ENCODE measurements around the gene CNKSR3.

CNKSR3 gene

GRCh38 chr6:154478021-154478700 lies 32.3 kb downstream of the CNKSR3 start:
- no peak for DNase-seq

- DNase-seq: no peak
These were observed 34.0 kb downstream of the CNKSR3 start for GRCh38 chr6:154476494-154476893.

- DNase-seq: no peak
These were observed 35.6 kb downstream of the CNKSR3 start for GRCh38 chr6:154474648-154475428.

GRCh38 chr6:154473324-154473723 lies 37.2 kb downstream of the CNKSR3 start:
- no peak for DNase-seq

DNA sequence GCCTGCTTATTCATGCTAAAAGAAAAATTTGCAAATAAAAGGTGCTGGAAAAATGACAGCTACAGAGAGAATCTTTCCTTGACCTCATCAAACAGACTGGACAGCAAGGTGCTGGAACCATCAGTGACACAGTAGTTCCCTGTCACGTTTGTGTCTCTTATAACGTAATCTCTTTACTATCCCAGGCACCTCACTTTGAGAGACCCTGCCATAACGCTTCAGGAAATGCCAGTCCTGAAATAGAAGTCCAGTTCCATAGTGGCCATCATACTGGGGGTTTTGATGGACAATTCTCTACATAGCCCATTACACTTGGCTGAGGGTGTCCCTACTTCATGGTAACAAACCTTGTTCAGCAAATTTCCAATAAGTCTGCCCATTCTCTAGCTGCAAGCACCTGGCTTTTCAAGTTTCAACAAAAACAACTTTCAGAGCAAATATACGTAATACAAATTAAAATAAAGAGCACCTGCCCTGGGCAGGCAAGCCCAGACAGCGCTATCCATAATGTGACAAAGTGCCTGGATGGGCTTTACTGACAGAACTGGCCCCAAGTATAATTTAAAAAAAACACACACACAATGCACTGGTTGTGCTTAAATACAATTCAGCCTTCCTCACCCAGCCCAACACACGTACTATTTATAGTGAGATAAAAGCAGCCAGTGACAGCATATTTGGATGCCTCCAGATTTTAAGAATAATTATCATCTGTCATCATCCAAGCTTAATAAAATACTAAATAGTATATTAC lies 38.7 kb downstream of the CNKSR3 start:
- no peak for DNase-seq

DNA sequence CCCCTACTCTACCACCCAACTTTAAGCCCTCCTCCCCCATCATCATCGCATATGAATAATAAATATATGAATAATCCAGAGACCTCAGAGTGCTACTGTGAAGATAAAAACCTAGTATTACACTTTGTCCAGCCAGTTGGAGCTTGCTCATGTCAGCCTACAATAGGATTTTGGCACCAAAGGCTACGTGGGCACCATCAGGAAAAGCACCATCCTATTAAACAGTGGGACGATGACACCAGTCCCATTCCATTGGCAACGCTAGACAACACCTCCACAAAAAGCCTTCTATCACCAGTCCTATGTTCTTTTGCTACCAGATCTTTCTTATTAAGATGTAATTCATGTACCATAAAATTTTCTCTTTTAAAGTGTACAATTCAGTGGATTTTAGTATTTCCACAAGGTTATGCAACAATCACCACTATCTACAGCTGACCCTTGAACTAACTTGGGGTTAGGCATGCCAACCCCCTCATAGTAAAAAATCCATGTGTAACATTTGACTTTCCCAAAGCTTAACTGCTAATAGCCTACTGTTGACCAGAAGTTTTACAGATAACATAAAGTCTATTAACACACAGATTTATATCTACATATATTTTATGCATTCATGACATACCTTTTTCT lies 41.1 kb downstream of the CNKSR3 start:
- no peak for DNase-seq

GRCh38 chr6:154468760-154469159 lies 41.7 kb downstream of the CNKSR3 start:
- DNase-seq: no peak

- DNase-seq: no peak
These were observed 43.4 kb downstream of the CNKSR3 start for GRCh38 chr6:154466971-154467679.

DNA sequence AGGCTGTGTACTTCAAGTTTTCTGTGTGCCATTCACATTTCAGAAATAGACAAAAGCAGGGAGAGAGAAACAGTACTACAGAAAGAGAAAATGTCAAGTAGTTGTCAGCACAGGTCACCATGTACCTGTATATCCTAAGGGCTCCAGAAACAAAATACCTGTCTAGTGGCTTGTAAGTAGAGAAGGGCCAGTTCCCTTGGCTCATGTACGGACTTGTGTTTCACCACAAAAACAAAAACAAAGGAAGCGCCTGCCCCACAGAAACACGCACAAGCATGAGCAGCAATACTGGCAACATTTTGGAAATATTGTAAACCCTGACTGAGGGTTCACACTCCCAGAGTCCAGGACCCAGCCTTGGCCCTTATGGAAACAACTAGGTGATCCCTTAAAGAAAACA lies 44.3 kb downstream of the CNKSR3 start:
- no peak for DNase-seq

GRCh38 chr6:154463573-154464419 lies 46.7 kb downstream of the CNKSR3 start:
- DNase-seq: no peak

- no peak for DNase-seq
These were observed 48.1 kb downstream of the CNKSR3 start for GRCh38 chr6:154462425-154462824.

- DNase-seq: no peak
These were observed 49.1 kb downstream of the CNKSR3 start for GRCh38 chr6:154461348-154461747.

DNA sequence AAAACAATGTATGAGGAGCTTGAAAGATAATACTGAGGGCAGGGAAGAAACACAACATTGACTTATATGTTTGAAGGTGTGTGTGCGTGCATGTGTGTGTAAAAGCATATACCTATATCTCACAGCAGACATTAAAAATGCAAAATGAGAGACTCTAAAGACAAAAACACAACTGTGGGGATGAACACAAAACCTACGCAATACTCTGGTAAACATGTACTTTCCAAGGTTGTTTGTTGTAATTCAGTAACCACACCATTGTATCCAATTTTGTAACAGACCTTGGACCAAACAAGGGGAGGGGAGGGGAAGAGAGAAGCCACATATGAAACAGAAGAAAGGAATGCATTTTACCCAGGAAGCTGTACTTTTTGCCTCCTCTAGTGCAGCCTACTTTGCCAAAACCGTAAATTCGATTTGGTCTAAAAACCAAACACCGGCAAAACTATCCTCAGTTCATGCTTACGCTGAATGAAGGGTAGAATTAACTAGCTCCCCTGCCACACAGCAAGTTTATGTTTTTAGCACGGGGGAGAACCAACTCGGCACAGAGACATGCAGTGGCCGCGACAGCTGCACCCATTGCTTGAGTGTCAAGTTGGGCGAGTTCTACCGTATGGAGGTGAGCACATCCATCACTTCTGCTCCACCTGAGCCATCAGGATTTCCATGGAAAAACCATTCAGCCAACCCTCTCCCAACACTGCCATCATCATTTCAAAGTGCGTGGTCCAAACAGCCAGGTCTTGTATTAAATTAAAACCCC lies 50.0 kb downstream of the CNKSR3 start:
- DNase-seq: no peak

DNA sequence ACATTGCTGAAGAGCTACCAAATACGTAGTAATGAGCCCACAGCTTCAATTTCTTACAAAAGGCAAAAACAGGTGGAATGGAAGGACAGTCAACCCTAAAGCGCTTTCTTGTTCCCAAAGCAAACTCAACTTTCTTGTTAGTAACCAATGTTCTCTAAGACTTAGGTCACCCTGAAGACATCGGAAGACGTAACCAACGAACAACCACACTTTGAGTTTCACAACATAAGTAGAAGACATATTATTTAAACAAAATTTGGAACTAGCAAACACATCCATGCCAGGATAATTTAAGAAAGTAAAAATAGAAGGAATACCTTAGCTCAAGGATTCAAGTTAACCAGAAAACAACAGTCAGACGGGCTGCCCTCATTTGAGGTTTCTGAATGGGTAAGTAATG lies 51.0 kb downstream of the CNKSR3 start:
- DNase-seq: no peak

GRCh38 chr6:154458565-154459470 lies 51.7 kb downstream of the CNKSR3 start:
- DNase-seq: no peak

- no peak for DNase-seq
These were observed 52.6 kb downstream of the CNKSR3 start for GRCh38 chr6:154457881-154458284.

GRCh38 chr6:154457046-154457713 lies 53.3 kb downstream of the CNKSR3 start:
- no peak for DNase-seq

DNA sequence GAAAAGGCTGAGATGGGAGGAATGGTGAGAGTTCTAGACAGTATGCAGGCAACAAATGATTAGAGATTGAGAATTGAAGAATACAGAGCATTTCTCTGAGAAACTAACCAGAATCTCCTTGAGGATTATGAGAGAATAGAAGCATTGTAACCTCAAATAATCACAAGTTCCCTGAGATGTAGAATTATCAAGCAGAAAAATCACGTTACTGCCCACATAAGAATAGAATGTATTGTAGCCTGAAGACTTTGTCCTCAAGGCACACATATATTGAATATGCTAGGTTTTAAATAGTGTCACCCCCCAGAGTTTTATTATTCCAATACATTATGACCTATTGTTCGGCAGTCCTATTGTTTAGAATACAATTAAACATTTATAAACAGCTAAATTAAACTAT lies 57.2 kb downstream of the CNKSR3 start:
- no peak for DNase-seq

GRCh38 chr6:154450498-154450897 lies 60.0 kb downstream of the CNKSR3 start:
- no peak for DNase-seq
